Fibroblast of the aortic adventitia (primary cell): Measurements from ENCODE around the gene DSEL. TPM values are rescaled to one million over a fixed set of nuclear protein-coding genes. Genes with fewer than 3 reads are reported as not detected.

Experiments
- DNase-seq: peaks from one replicate; pipeline ENCODE4 v3.0.0-alpha.2; 2010; ENCODE audit warnings: low read depth
- H3K4me3 ChIP-seq: 2 replicates; pipeline ENCODE4 v1.5.1; 2011; ENCODE audit warnings: low read depth, mild to moderate bottlenecking, control low read depth, low read length, moderate library complexity
- total RNA-seq: library from RNA; depleted of rRNA; stranded (reverse); fragments of >200 nt; gene quantifications from 2 replicates; pipeline ENCODE4 v1.2.3, GENCODE V29; 2012; ENCODE audit warnings: low replicate concordance
- TF ChIP-seq, protein P1 (sequence below): IDR thresholded peaks from 2 replicates; pipeline ENCODE4 v1.5.1; 2011; ENCODE audit warnings: mild to moderate bottlenecking, low read length, control low read depth, inconsistent platforms; ENCODE audit not compliant: insufficient read depth

DSEL gene
- total RNA-seq, 1 donor: 108 TPM

DNA sequence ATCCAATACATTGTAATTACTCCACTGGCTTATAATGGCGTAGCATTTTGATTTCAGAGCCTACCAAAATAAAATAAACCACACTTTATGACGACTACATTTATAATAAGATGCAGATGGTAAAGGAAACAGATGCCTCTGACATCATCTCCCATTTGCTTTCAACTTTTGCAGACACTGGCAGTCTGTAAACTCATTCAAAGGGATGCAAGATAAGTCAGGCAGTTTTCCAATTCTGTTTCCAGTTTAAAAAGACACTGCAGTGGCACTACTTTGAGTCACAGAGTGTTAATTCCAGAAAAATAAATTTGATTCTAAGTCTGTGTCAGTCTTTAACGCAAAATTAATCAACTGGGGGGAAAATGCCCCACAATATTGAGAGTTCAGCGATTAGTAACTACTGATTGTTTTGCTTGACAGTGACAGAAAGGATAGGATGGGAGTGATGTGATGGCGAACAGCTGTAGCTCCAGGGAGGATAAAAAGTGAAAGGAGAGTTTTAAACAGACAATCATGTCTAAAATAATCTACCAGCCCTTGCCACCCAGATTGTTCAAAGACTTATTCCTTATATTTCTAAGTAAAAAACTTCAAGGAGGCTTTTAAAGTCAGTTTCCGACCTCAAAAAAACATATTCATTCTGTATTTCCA, 6.7 kb downstream of the DSEL start:
- H3K4me3 ChIP-seq: no peak overlapping the region
- TF ChIP-seq, protein P1, sequence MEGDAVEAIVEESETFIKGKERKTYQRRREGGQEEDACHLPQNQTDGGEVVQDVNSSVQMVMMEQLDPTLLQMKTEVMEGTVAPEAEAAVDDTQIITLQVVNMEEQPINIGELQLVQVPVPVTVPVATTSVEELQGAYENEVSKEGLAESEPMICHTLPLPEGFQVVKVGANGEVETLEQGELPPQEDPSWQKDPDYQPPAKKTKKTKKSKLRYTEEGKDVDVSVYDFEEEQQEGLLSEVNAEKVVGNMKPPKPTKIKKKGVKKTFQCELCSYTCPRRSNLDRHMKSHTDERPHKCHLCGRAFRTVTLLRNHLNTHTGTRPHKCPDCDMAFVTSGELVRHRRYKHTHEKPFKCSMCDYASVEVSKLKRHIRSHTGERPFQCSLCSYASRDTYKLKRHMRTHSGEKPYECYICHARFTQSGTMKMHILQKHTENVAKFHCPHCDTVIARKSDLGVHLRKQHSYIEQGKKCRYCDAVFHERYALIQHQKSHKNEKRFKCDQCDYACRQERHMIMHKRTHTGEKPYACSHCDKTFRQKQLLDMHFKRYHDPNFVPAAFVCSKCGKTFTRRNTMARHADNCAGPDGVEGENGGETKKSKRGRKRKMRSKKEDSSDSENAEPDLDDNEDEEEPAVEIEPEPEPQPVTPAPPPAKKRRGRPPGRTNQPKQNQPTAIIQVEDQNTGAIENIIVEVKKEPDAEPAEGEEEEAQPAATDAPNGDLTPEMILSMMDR: no peak
- peak; percentile 85 for DNase-seq

DNA sequence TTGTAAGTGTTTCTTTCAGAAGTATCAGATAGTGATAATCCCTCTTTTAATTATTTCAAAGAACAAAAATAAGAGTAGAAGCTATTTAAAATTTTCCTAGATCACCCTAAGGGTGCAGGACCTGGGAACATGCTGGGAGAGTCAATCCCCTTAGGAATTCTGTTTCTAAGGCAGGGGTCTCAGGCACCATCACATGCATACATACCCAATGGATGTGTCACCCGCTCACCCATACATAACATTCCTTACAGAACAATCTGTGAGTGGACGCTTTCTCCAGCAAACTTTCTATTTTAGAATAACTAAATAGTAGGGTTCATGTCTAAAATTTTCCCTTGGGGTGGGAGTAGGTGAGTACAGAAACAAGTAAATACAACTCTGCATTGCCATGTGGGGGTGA, 8.4 kb downstream of the DSEL start:
- TF ChIP-seq, protein P1: no peak
- no peak overlapping the region for H3K4me3 ChIP-seq
- DNase-seq: no peak

DNA sequence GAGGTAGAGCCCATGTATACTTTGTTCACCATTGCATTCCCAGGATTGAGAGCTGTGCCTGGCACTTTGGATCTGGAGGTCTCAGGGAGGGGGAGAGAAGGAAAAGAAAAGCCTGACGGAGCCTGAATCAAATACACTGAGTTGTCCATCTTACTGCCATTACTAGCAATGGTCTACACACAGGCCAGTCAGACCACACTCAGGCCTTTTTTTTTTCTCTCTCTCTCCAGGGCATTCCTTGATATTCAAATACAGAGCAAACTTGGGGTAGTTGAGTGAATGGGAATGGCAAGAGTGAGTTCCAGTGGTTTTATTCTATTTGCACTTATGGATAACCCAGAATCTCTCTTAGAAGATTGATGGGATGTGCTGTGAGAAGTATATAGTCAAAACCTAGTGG, 11.8 kb downstream of the DSEL start:
- H3K4me3 ChIP-seq: no peak overlapping the region
- DNase-seq: no peak
- TF ChIP-seq, protein P1: no peak

DNA sequence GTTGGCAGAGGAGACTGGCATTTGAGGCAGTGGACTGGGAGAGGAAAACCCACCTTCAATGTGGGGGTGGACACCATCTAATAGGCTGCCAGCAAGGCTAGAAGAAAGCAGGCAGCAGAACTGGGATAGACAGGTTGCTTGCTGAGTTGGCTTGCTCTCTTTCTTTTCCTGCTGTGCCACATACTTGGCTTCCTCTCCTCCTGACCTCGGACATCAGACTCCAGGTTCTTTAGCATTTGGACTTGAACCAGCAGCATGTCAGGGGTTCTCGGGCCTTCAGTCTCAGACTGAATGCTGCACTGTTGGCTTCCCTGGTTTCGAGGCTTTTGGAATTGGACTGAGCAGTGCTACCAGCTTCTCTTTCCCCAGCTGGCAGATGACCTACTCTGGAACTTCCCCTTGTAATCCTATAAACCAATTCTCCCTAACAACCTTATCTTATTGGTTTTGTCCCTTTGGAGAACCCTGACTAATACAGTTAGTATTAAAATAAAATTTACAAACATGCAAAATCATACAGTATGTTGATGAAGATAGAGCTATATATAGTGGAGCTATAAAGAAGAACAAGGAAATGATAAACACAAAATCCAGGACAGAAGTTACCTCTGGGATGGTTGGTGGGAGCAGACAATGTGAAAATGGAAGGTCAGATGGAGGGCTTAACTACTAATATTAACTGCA, 15.9 kb downstream of the DSEL start:
- DNase-seq: peak; percentile 49
- no peak overlapping the region for H3K4me3 ChIP-seq
- TF ChIP-seq, protein P1: no peak

DNA sequence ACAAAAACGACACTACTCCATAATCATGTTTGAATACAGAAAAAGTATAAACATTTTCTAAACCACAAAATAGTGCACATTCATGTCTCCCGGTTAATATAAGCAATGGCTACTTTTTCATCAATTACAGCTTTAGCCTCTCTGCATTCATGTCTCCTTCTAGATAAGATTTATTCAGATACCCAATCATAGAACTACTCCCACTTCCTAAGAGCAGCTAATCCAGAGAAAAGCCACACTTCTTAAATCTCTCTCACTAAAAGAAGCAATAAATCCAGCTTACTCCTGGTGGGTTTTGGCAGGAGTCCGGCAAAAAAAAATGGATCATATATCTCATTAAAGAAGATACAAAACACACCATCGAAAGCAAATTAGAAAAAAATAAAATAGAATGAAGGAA, 20.1 kb downstream of the DSEL start:
- no peak overlapping the region for H3K4me3 ChIP-seq
- DNase-seq: no peak
- TF ChIP-seq, protein P1: no peak

DNA sequence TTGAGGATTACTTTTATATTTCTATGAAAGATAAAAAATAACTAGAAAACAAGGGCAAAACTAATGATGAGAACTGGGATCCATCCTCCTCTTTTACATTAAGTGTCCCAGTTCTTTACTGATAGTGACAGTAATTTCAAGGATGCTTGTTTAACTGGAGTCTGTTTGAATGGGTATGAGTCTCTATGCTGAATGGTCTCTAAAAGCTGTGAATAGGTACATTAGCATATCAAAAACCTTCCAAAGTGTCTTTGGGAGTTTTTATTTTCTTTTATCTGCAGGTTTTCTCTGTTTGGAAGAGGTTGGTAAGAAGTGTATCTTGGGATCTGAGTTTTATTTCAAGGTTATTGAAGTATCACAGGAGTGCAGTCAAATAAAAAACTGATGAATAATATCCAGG, 30.0 kb downstream of the DSEL start:
- no peak for DNase-seq
- TF ChIP-seq, protein P1: no peak
- H3K4me3 ChIP-seq: no peak overlapping the region
